GM12873 (cell line): Measurements from ENCODE around the gene RHBDL1.

ENCODE experiments used
- CTCF ChIP-seq: IDR thresholded peaks from 2 replicates; pipeline ENCODE4 v1.5.1; 2012; ENCODE audit warnings: low read depth, mild to moderate bottlenecking, moderate library complexity, low read length, control low read depth; ENCODE audit not compliant: insufficient read depth; ENCODE audit errors: missing control alignments

RHBDL1 gene

GRCh38 chr16:723695-724094 lies 48.2 kb downstream of the RHBDL1 start:
- no peak for TF ChIP-seq CTCF

GRCh38 chr16:724188-725040 lies 48.9 kb downstream of the RHBDL1 start:
- no peak for TF ChIP-seq CTCF

- no peak for TF ChIP-seq CTCF
Observed at GRCh38 chr16:725041-725376, 49.5 kb downstream of the RHBDL1 start.

- TF ChIP-seq CTCF: no peak
Observed at GRCh38 chr16:725463-726187, 50.2 kb downstream of the RHBDL1 start.

GRCh38 chr16:726188-726437 lies 50.6 kb downstream of the RHBDL1 start:
- TF ChIP-seq CTCF: no peak

- no peak for TF ChIP-seq CTCF
Observed at GRCh38 chr16:726438-727290, 51.2 kb downstream of the RHBDL1 start, which contains the start of the genes CCDC78 and HAGHL. CCDC78 (minus strand) TSS chr16:726443; CDS start chr16:726367, 76 bp downstream. HAGHL (plus strand) TSS chr16:727106; CDS start chr16:727510, 404 bp downstream.
